Measurements from ENCODE around the gene TXNIP. TPM values are rescaled to one million over a fixed set of nuclear protein-coding genes. Genes with fewer than 3 reads are reported as not detected.

TXNIP gene
- total RNA-seq, 4 donors from 2014 or later = 1,118 to 3,262 (median 1,971) TPM

DNA sequence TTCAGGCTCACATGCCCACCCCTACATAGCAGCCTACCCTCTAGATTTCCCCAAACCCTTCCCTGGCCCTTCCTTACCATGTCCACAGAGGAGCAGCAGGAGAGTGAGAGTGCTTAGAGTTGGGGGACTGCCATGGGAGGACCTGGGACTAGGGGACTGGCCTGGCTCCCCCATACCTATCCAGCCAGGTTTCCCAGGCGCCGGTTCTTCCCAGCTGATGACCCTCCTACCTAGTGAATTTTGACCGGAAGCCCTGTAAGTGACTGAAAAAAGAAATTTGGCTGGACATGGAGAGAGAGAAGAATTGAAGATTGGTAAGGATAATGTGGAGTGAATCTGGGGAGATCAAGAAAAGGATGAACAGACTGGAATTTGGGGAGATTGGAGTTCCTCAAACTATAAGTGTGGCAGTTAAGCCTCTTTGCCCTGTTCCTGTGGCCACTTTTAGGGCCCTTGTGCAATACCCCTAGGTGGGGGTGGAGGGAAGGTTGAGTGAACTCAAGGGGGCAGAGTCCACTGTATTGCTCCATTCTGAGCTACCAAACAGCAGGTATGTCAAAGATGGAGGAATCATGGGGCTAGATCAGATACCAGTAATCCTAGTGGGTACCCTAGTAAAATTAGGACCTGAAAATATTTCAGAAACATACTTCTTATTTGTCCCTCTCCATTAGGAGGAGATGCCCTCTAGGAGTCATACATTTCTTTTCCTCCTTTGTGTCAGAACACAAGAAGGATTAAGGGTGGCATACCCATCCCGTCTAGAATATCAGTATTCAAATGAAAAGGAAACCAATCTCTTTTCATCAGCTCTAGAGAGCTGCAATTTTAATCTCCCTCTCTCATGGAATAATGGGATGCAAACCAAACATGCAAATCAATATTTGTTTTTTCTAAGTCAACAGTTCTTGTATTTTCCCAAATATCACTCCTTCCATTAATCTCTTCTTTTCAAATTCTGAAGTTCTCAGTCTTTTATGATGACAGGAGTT is 24.0 kb upstream of the TXNIP start:
- DNase-seq (ENCODE audit: low spot score) (no peak), ATAC-seq (ENCODE audit: low FRiP score) (no peak)

DNA sequence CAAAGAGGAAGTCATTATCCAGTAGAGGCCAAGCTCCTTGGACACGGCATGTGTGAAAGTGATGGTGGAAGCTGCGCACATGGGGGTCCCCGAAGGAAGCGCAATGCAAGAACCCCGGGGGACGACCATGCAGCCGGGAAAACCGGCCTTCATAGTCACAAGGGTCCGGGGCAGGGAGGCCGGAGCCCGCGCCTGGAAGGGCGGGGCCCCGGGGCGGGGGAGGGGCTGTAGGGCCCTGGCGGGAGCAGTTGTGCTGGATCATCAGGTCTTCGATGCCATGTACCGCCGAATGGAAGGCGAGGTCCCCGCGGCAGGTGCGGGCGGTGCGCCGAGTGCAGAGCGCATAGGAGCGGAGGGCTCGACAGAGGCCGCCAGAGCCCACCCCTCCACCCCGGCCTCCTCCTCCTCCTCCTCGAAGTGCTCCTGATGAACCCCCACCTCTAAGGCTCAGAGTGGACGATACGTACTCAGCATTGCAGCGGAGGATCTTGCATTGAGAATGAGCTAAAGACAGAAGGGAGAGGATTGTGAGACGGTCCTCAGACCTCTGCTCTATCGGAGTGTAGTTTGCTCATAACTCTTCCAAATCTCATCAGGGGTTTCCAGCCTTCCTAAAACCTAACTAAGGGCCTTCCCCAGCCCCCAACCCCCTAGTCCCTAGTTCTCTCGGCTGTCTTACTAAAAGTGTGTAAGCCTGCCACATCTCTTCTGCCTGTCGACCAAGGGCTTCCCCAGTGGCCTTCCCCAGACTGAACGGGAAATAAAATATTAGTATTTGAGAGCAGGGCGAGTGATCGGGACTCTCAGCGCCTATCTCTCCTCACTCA is 23.1 kb upstream of the TXNIP start:
- TF ChIP-seq CTCF (IDR thresholded peaks at IDR 0.05) = no peak
- DNase-seq (ENCODE audit: low spot score) = no peak
- peak; percentile 39 for ATAC-seq (ENCODE audit: low FRiP score)

More for the DNA sequence above, 24.0 kb upstream of the TXNIP start:
- TF ChIP-seq CTCF (IDR thresholded peaks at IDR 0.05) = no peak

DNA sequence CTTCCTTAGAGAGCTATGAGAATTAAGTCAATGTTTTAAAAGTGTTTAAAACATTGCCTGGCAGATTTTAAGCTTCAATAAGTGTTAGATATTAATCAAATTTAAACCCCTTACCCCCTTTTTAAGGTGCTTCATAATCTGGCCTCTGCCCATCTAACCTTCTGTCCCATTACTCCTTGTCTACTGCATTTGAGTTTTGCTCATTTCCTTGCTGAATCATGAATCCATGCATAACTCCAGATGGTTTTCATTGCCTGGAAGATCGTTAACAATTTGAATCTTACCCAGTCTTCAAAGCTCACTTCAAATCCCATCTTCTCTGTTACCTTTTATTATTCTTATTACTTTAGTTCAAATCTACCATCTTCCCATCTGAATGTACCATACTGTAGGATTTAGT is 20.5 kb upstream of the TXNIP start:
- no peak for TF ChIP-seq CTCF (IDR thresholded peaks at IDR 0.05)
- DNase-seq (ENCODE audit: low spot score) = no peak
- no peak for ATAC-seq (ENCODE audit: low FRiP score)

- no peak for TF ChIP-seq CTCF (IDR thresholded peaks at IDR 0.05)
- ATAC-seq (ENCODE audit: low FRiP score) (no peak), DNase-seq (ENCODE audit: low spot score) (no peak)
Observed at GRCh38 chr1:146013559-146013922, 17.2 kb upstream of the TXNIP start.

- no peak for DNase-seq (ENCODE audit: low spot score)
- TF ChIP-seq CTCF (IDR thresholded peaks at IDR 0.05) = no peak
- ATAC-seq (ENCODE audit: low FRiP score) = peak; percentile 55
Observed at GRCh38 chr1:146012703-146013558, 16.6 kb upstream of the TXNIP start.

DNA sequence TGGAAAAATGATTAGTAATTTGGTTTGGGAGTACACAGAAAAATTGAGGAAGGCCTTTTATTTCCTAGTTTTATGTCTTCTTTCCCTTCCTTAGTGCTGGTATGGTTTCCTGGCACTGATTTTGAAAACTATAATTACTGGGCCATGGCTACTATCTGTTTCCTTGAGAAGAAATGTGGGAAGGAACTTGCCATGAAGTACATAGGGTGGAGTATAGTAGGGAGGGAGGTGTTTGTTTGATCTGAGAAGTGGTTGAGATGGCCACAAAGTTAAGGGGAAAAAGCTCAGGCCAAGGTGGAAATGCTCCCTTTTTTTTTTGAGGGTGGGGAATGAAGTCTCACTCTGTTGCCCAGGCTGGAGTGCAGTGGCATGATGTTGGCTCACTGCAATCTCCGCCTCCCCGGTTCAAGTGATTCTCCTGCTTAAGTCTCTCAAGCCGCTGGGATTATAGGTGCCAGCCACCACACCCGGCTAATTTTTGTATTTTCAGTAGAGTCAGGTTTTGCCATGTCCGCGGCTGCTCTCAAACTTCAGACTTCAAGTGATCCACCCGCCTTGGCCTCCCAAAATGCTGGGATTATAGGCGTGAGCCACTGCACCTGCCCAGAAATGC is 13.9 kb upstream of the TXNIP start:
- no peak for DNase-seq (ENCODE audit: low spot score)
- no peak for ATAC-seq (ENCODE audit: low FRiP score)
- no peak for TF ChIP-seq CTCF (IDR thresholded peaks at IDR 0.05)
